Measurements from ENCODE around the gene CACNB2. TPM values are rescaled to one million over a fixed set of nuclear protein-coding genes. Genes with fewer than 3 reads are reported as not detected.

The CACNB2 gene
- total and polyA plus RNA-seq, 2 donors (not counting 3 experiments of a cell fraction or from before 2014, with no cell fraction given): not detected

GRCh38 chr10:18137111-18137510 is 3.1 kb upstream of the CACNB2 start:
- no TSS peak for BruUV-seq (replicated peaks)
- dilution Hi-C loops (cut with MboI; ENCODE audit: extremely low pct_ligation_motif_present, low sequenced_read_pairs): no loop called here

More at GRCh38 chr10:18137111-18137510, 3.1 kb upstream of the CACNB2 start:
- FAIRE-seq (no peak), DNase-seq (ENCODE audit: low read depth, low spot score) (no peak)
- Histone ChIP-seq H3K9me1 (replicated peaks; ENCODE audit: control insufficient read depth, extremely low read depth, insufficient read depth, low read length) (no peaks in the 10 kb centered on the region), H3K27me3 (ENCODE audit: control insufficient read depth in 2 of 2, insufficient read depth in 2 of 2, low read length in 2 of 2) (peaks cover 24 to 30% of the 10 kb centered on the region in 2 experiments), H3K27ac (ENCODE audit: insufficient read depth, low read depth, low read length) (no peak overlapping the region), H3K4me3 (replicated peaks in 1 of 3; ENCODE audit: insufficient read depth in 1 of 3, low read depth in 1 of 3, low read length in 3 of 3) (no peak overlapping the region), H2AFZ (ENCODE audit: low read depth, low read length) (no peak overlapping the region), H4K20me1 (replicated peaks; ENCODE audit: control insufficient read depth, extremely low read depth, insufficient read depth, low read length) (no peaks in the 10 kb centered on the region), H3K36me3 (ENCODE audit: control insufficient read depth in 2 of 2, extremely low read depth in 1 of 2, insufficient read depth in 2 of 2, low read length in 2 of 2) (no peaks in the 10 kb centered on the region), H3K9me3 (replicated peaks; ENCODE audit: control insufficient read depth, insufficient read depth, low read length) (no peaks in the 10 kb centered on the region), H3K4me2 (ENCODE audit: insufficient read depth, low read length) (no peak overlapping the region), H3K79me2 (ENCODE audit: control insufficient read depth, insufficient read depth, low read length) (no peaks in the 10 kb centered on the region), H3K4me1 (ENCODE audit: control insufficient read depth, extremely low read depth, insufficient read depth, low read length) (no peaks in the 10 kb centered on the region), H3K9ac (replicated peaks; ENCODE audit: extremely low read depth, insufficient read depth, low read length) (no peak overlapping the region)
- intact Hi-C loops (cut with micrococcal nuclease): no loop called here
- TF ChIP-seq EZH2 (IDR thresholded peaks at IDR 0.05; ENCODE audit: borderline replicate concordance, low read depth, low read length, severe bottlenecking): no peak
- TF ChIP-seq, protein P1, sequence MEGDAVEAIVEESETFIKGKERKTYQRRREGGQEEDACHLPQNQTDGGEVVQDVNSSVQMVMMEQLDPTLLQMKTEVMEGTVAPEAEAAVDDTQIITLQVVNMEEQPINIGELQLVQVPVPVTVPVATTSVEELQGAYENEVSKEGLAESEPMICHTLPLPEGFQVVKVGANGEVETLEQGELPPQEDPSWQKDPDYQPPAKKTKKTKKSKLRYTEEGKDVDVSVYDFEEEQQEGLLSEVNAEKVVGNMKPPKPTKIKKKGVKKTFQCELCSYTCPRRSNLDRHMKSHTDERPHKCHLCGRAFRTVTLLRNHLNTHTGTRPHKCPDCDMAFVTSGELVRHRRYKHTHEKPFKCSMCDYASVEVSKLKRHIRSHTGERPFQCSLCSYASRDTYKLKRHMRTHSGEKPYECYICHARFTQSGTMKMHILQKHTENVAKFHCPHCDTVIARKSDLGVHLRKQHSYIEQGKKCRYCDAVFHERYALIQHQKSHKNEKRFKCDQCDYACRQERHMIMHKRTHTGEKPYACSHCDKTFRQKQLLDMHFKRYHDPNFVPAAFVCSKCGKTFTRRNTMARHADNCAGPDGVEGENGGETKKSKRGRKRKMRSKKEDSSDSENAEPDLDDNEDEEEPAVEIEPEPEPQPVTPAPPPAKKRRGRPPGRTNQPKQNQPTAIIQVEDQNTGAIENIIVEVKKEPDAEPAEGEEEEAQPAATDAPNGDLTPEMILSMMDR (IDR thresholded peaks at IDR 0.05; ENCODE audit: extremely low read depth in 1 of 2, insufficient read depth in 1 of 2, low read depth in 1 of 2, low read length in 2 of 2): no peak
- TF ChIP-seq, protein P2, sequence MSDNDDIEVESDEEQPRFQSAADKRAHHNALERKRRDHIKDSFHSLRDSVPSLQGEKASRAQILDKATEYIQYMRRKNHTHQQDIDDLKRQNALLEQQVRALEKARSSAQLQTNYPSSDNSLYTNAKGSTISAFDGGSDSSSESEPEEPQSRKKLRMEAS (IDR thresholded peaks at IDR 0.05; ENCODE audit: insufficient read depth, insufficient read length): no peak
- no peak for TF ChIP-seq JUN (IDR thresholded peaks at IDR 0.05; ENCODE audit: borderline replicate concordance, insufficient read depth, insufficient read length, low read depth)
- no peak for TF ChIP-seq GATA2 (IDR thresholded peaks at IDR 0.05; ENCODE audit: insufficient read depth, insufficient read length, low read depth, low read length)
- POLR2A ChIA-PET: no interaction called here
- CTCF ChIA-PET: no interaction called here

Measured in endothelial cell of umbilical vein (primary cell).